Activated CD4-positive, alpha-beta T cell treated with anti-CD3 and anti-CD28 coated beads for 24 hours (primary cell): ENCODE measurements around the gene CFAP68.
A peak's percentile ranks its signal among the peaks of the same experiment; 100 is the strongest.
"Not testable (repeated sequence)": the region's sequence is repeated elsewhere in the genome, so short reads cannot be mapped to it uniquely, and the experiment has no call there.

Experiments used
- DNase-seq, 2 donors: peaks; one replicate each; pipeline ENCODE4 v3.0.0-alpha.2; 2020; ENCODE audit warnings: low read depth in 2 of 2

Gene CFAP68

DNA sequence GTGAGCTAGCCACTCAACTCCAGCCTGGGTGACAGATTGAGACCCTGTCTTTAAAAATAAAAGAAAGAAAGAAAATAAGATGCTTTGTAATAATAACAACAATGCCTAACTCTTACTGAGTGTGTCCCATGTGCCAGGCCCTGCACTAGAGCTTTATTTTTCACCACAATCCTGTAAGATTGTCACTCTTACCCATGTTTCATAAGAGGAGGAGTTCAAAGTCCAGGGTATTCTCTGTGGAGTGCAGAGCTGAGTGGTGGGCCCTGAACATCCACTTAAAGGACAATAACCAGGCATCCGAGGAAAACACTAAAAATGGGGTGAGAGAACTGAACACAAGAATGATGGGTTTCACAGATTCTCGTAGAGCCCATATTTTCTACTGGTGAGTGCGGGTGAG lies 38.4 kb downstream of the CFAP68 start:
- DNase-seq: no peak

DNA sequence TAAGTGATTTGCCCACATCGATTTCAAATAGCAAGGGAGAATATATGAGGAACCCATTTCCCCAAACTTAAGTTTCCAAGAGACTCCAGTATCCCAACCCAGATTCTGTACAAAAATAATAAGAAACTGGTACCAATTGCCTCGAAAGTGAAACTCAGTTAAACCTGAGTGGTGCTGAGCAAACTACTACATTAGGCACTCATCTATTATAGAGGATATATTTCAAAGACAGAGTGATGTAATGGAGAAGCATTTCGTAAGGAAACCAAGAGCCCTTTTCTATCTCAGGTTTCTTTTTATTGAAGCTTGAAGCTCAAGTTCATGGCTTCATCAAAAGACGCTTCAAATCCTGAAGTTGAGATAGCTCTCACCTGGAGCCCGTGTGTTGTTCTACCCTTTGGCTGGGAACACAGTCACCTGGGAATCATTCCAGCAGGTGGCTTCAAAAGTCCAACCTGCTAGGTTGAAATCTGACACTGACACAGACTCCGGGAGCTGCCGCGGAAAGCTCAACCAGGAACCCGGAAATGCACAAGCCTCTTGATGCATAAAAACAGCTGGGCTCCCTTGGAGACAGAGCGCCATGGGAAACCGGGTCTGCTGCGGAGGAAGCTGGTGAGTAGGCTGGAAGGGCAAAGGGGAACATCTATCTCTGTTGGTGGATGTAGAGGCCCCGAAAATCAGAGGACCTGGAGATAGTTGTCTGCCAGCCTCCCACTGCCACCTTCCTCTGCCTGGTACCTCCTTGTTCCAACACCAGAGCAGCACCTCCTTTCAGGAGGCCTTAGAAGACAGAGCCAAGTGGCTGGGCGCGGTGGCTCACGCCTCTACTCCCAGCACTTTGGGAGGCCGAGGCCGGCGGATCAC lies 39.3 kb downstream of the CFAP68 start, which contains the start of gene C11orf52:
C11orf52 (plus strand) TSS at position 524 of the 867 bp plus-strand sequence; CDS start at position 584, 60 bp downstream.
- no peak for DNase-seq

GRCh38 chr11:111920908-111921307 lies 41.6 kb downstream of the CFAP68 start:
- no peak for DNase-seq

GRCh38 chr11:111921541-111922230 lies 42.3 kb downstream of the CFAP68 start:
- DNase-seq: no peak

DNA sequence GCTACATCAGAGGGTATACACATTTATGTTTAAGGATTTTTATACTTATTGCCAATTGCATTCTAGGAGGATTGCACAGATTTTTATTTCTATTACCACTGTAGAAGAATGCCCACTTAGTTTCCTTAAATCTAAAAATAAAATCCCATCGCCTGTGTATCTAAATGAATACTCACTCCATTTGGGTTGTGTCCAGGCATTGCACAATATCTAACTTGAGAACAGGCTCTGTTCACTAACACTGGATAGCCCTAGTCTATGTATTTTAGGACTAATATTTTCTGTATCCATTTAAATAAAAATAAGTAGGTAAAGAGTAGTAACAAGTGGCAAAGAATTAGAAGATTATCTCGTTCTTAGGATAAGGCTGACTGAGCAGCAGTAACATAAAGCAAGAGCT lies 43.5 kb downstream of the CFAP68 start:
- DNase-seq: no peak

DNA sequence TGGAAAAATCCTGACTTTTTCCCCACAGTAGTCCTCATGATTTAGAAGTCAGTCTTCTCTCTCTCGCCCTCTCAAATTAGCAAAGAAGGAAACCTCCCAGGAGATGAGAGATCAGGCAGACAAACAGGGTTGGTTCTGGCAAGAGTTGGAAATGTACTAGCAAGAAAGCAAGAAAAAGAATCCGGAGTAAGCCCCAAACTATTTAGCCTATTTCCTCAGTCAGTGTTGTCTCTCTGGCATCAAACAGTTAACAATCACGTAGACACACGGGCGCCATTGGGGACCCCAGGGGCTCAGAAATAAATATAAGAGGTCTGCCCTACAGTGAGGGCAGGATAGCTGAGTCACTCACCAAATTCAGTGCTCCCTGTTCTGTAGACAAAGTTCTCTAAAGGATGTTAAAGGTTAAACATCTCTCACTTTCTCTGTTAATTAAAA lies 44.0 kb downstream of the CFAP68 start:
- DNase-seq: no peak

DNA sequence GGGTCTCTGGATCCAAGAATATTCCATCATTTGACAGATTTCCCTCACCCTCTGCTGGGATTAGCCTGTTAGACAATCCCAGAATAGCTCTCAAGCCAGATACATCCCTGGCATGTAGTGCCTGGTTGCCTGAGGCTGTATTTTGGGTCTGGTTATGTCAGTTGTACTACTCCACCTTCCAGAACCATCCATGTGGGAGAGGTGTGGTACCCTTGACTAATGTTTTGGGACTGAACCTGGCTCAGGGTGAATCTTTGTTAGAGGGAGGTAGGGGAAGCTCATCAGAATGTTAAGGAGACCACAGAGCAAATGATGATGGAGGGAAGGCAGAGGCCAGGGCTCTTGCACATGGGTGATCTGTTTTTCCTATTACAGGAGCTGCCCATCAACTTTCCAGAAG lies 44.6 kb downstream of the CFAP68 start:
- no peak for DNase-seq

- no peak for DNase-seq
These were observed 46.6 kb downstream of the CFAP68 start for GRCh38 chr11:111925953-111926352.

DNA sequence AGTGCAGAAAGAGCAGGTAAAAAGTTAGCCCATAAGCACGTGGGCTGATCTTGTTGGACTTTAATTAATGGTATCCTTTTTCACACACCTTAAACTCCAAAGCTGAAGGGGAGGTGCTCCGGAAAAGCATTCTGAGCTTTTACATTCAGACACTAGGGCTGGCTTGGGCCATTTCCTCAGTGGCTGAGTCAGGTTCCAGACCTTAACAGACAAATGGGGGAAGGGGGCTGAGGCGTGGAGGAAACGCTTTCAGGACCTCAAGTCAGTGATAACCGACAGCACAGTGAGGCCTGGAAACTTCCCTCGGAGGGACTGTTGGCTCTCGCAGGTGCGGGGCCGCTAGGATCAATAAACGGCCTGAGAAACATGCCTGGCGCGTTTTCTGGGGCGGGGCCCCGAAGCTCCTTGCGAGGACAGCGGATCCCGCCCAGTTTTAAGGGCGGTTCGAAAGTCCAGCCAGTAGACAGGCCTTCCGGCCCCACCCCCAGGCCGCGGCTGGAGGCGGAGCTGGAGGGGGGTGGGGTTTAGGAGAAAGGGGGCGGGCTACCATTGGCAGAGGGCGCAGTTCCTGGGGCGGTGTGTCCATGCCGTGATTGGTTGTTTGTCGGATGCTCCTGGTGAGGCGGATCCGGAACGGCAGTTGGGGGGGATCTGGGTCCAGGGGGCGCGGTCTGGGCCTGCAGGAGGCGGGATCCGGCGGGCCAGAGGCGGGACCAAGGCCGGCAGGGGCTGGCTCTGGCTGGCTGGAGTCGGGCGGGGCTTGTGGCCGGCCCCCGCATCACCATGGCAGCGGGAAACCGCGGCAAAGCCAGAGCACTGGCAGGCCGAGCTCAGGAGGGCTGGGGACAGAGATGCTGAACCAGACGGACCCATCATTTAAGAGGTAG lies 47.4 kb downstream of the CFAP68 start:
- peak; percentile 90 for DNase-seq

- no peak for DNase-seq
These were observed 51.1 kb downstream of the CFAP68 start for GRCh38 chr11:111930472-111930871.

DNA sequence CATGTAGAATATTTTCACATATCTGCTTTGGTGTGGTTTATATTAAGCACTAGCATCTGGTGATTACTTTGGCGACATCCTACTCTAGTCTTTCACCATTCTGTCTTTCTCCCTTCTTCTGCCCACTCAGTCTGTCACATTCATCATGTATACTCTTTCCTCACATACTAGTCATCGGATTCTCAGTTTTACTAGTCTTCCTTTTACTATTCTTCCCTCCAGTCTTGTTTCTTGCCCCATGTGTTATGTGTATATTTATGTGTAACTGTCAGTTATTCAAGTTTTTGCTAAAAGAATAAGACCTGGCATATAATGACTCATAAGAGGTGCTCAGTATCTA lies 53.2 kb downstream of the CFAP68 start:
- DNase-seq: no peak

GRCh38 chr11:111933176-111933575 lies 53.8 kb downstream of the CFAP68 start:
- DNase-seq: not testable (repeated sequence)

DNA sequence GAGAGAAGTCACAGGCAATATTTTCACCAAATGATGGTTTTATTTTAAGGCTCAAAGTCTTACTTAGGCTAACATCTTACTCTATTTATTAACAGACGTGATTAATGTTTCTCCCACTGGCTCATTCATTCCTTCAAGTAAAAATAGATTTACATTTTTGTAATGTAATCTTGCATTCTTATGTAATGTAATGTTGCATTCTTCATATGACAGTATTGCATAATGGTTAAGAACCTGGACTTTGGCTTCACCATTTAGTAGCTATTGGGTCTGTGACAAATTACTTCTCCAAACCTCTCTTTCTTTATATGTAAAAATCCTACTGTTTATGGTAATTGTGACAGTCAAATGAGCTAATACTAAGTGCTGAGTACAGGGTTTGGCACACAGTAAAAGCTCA lies 54.5 kb downstream of the CFAP68 start:
- no peak for DNase-seq

DNA sequence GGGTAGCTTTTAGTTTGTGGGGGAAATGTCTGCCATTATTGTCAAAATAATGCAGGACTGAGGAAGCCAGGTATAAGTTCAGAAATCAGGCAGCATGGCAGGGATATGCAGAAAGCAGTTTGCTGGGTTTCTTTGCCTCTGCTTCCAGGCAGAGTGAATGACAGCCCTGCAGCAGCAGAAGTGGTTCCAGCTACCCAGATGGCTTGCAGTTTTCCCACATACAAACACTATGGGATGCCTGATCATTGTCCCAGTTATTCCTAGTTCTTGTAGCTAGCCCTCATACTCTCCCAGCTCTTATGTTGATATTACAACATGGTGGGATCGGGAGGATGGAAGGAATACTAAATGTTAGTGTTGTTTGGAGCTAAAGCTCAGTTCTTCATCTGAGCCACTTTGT lies 55.0 kb downstream of the CFAP68 start:
- no peak for DNase-seq
